Measurements from ENCODE around the gene CASR.

CASR gene

GRCh38 chr3:122312826-122313225 lies 129.4 kb downstream of the CASR start:
- Histone ChIP-seq H3K9me3 (ENCODE audit: insufficient read depth, low read depth, low read length) (no peaks in the 10 kb centered on the region), H3K9ac (ENCODE audit: low read depth, low read length) (no peak overlapping the region), H3K4me3 (ENCODE audit: low read length) (no peak overlapping the region), H3K27me3 (ENCODE audit: insufficient read depth, low read length) (no peaks in the 10 kb centered on the region), H3K4me1 (ENCODE audit: insufficient read depth, low read length) (no peaks in the 10 kb centered on the region), H3K27ac (ENCODE audit: low read depth, low read length) (no peak overlapping the region), H3K36me3 (ENCODE audit: insufficient read depth, low read length) (no peaks in the 10 kb centered on the region)

GRCh38 chr3:122313281-122313680 lies 129.8 kb downstream of the CASR start:
- Histone ChIP-seq H3K9me3 (ENCODE audit: insufficient read depth, low read depth, low read length) (no peaks in the 10 kb centered on the region), H3K36me3 (ENCODE audit: insufficient read depth, low read length) (no peaks in the 10 kb centered on the region), H3K4me1 (ENCODE audit: insufficient read depth, low read length) (no peaks in the 10 kb centered on the region), H3K4me3 (ENCODE audit: low read length) (no peak overlapping the region), H3K27ac (ENCODE audit: low read depth, low read length) (no peak overlapping the region), H3K27me3 (ENCODE audit: insufficient read depth, low read length) (no peaks in the 10 kb centered on the region), H3K9ac (ENCODE audit: low read depth, low read length) (no peak overlapping the region)
- WGBS, result 93% methylated on average over 2 of the region's 3 CpGs

- WGBS, result 84% methylated on average over 2 of the region's 2 CpGs
- Histone ChIP-seq H3K4me3 (ENCODE audit: low read length) (no peak overlapping the region), H3K27me3 (ENCODE audit: insufficient read depth, low read length) (no peaks in the 10 kb centered on the region), H3K27ac (ENCODE audit: low read depth, low read length) (no peak overlapping the region), H3K9ac (ENCODE audit: low read depth, low read length) (no peak overlapping the region), H3K9me3 (ENCODE audit: insufficient read depth, low read depth, low read length) (0 out of 2 replicates have a peak, but pooled peaks cover under 1% of the 10 kb centered on the region), H3K36me3 (ENCODE audit: insufficient read depth, low read length) (no peaks in the 10 kb centered on the region), H3K4me1 (ENCODE audit: insufficient read depth, low read length) (no peaks in the 10 kb centered on the region)
Observed at GRCh38 chr3:122314228-122314876, 130.9 kb downstream of the CASR start.

GRCh38 chr3:122315619-122316018 lies 132.2 kb downstream of the CASR start:
- peak overlapping the region; percentile 20; the same call in 1 of the 2 replicates for H3K4me3 ChIP-seq (ENCODE audit: low read length)
- 70% methylated on average over 4 of the region's 4 CpGs for WGBS

GRCh38 chr3:122316368-122316767 lies 132.9 kb downstream of the CASR start:
- H3K27me3 ChIP-seq (ENCODE audit: insufficient read depth, low read length), result no peaks in the 10 kb centered on the region
- no peak overlapping the region for H3K27ac ChIP-seq (ENCODE audit: low read depth, low read length)
- H3K9me3 ChIP-seq (ENCODE audit: insufficient read depth, low read depth, low read length), result peaks cover 11% of the 10 kb centered on the region; the same call in 1 of the 2 replicates
- 78% methylated on average over 5 of the region's 5 CpGs for WGBS
- H3K9ac ChIP-seq (ENCODE audit: low read depth, low read length), result no peak overlapping the region
- no peaks in the 10 kb centered on the region for H3K4me1 ChIP-seq (ENCODE audit: insufficient read depth, low read length)
- no peaks in the 10 kb centered on the region for H3K36me3 ChIP-seq (ENCODE audit: insufficient read depth, low read length)
- H3K4me3 ChIP-seq (ENCODE audit: low read length), result no peak overlapping the region

More at GRCh38 chr3:122315619-122316018, 132.2 kb downstream of the CASR start:
- Histone ChIP-seq H3K9ac (ENCODE audit: low read depth, low read length) (no peak overlapping the region), H3K27ac (ENCODE audit: low read depth, low read length) (no peak overlapping the region), H3K9me3 (ENCODE audit: insufficient read depth, low read depth, low read length) (peaks cover 11% of the 10 kb centered on the region; the same call in 1 of the 2 replicates), H3K4me1 (ENCODE audit: insufficient read depth, low read length) (no peaks in the 10 kb centered on the region), H3K36me3 (ENCODE audit: insufficient read depth, low read length) (no peaks in the 10 kb centered on the region), H3K27me3 (ENCODE audit: insufficient read depth, low read length) (no peaks in the 10 kb centered on the region)

GRCh38 chr3:122318620-122319019 lies 135.2 kb downstream of the CASR start:
- Histone ChIP-seq H3K27me3 (ENCODE audit: insufficient read depth, low read length) (no peaks in the 10 kb centered on the region), H3K27ac (ENCODE audit: low read depth, low read length) (no peak overlapping the region), H3K4me3 (ENCODE audit: low read length) (no peak overlapping the region), H3K9me3 (ENCODE audit: insufficient read depth, low read depth, low read length) (peaks cover 11% of the 10 kb centered on the region; the same call in 1 of the 2 replicates), H3K36me3 (ENCODE audit: insufficient read depth, low read length) (no peaks in the 10 kb centered on the region), H3K9ac (ENCODE audit: low read depth, low read length) (no peak overlapping the region), H3K4me1 (ENCODE audit: insufficient read depth, low read length) (no peaks in the 10 kb centered on the region)
- 100% methylated on average over 2 of the region's 2 CpGs for WGBS

- Histone ChIP-seq H3K36me3 (ENCODE audit: insufficient read depth, low read length) (no peaks in the 10 kb centered on the region), H3K9me3 (ENCODE audit: insufficient read depth, low read depth, low read length) (peaks cover 11% of the 10 kb centered on the region; the same call in 1 of the 2 replicates), H3K9ac (ENCODE audit: low read depth, low read length) (no peak overlapping the region), H3K4me3 (ENCODE audit: low read length) (no peak overlapping the region), H3K27ac (ENCODE audit: low read depth, low read length) (no peak overlapping the region), H3K4me1 (ENCODE audit: insufficient read depth, low read length) (no peaks in the 10 kb centered on the region), H3K27me3 (ENCODE audit: insufficient read depth, low read length) (no peaks in the 10 kb centered on the region)
- 95% methylated on average over 4 of the region's 5 CpGs for WGBS
Observed at GRCh38 chr3:122322095-122323075, 138.9 kb downstream of the CASR start.

GRCh38 chr3:122324871-122325323 lies 141.4 kb downstream of the CASR start, which contains the start of gene CSTA:
TSS of gene CSTA (plus strand) at chr3:122325248. CDS start at chr3:122325293, 45 bp downstream.
- WGBS, result 93% methylated on average over 6 of the region's 6 CpGs
- Histone ChIP-seq H3K9ac (ENCODE audit: low read depth, low read length) (no peak within 1 kb of the TSS), H3K9me3 (ENCODE audit: insufficient read depth, low read depth, low read length) (peaks cover 7% of the 10 kb centered on the region; the same call in 1 of the 2 replicates), H3K4me1 (ENCODE audit: insufficient read depth, low read length) (no peaks in the 10 kb centered on the region), H3K27me3 (ENCODE audit: insufficient read depth, low read length) (no peaks in the 10 kb centered on the region), H3K36me3 (ENCODE audit: insufficient read depth, low read length) (no peaks in the 10 kb centered on the region), H3K27ac (ENCODE audit: low read depth, low read length) (no peak within 1 kb of the TSS), H3K4me3 (ENCODE audit: low read length) (no peak within 1 kb of the TSS)

- Histone ChIP-seq H3K4me1 (ENCODE audit: insufficient read depth, low read length) (no peaks in the 10 kb centered on the region), H3K36me3 (ENCODE audit: insufficient read depth, low read length) (no peaks in the 10 kb centered on the region), H3K27ac (ENCODE audit: low read depth, low read length) (no peak overlapping the region), H3K9me3 (ENCODE audit: insufficient read depth, low read depth, low read length) (no peaks in the 10 kb centered on the region), H3K9ac (ENCODE audit: low read depth, low read length) (no peak overlapping the region), H3K27me3 (ENCODE audit: insufficient read depth, low read length) (no peaks in the 10 kb centered on the region), H3K4me3 (ENCODE audit: low read length) (no peak overlapping the region)
- WGBS, result 94% methylated on average over 3 of the region's 3 CpGs
Observed at GRCh38 chr3:122325769-122326168, 142.3 kb downstream of the CASR start.

- no peaks in the 10 kb centered on the region for H3K36me3 ChIP-seq (ENCODE audit: insufficient read depth, low read length)
- H3K27ac ChIP-seq (ENCODE audit: low read depth, low read length), result no peak overlapping the region
- H3K4me1 ChIP-seq (ENCODE audit: insufficient read depth, low read length), result no peaks in the 10 kb centered on the region
- no peak overlapping the region for H3K9ac ChIP-seq (ENCODE audit: low read depth, low read length)
- H3K4me3 ChIP-seq (ENCODE audit: low read length), result no peak overlapping the region
- no peaks in the 10 kb centered on the region for H3K9me3 ChIP-seq (ENCODE audit: insufficient read depth, low read depth, low read length)
- no peaks in the 10 kb centered on the region for H3K27me3 ChIP-seq (ENCODE audit: insufficient read depth, low read length)
- 68% methylated on average over 4 of the region's 4 CpGs for WGBS
Observed at GRCh38 chr3:122331886-122332285, 148.4 kb downstream of the CASR start.

GRCh38 chr3:122332551-122332950 lies 149.1 kb downstream of the CASR start:
- WGBS, result 94% methylated on average over 8 of the region's 8 CpGs
- H3K9me3 ChIP-seq (ENCODE audit: insufficient read depth, low read depth, low read length), result no peaks in the 10 kb centered on the region
- H3K9ac ChIP-seq (ENCODE audit: low read depth, low read length), result no peak overlapping the region
- H3K27ac ChIP-seq (ENCODE audit: low read depth, low read length), result no peak overlapping the region
- no peak overlapping the region for H3K4me3 ChIP-seq (ENCODE audit: low read length)
- no peaks in the 10 kb centered on the region for H3K27me3 ChIP-seq (ENCODE audit: insufficient read depth, low read length)
- no peaks in the 10 kb centered on the region for H3K4me1 ChIP-seq (ENCODE audit: insufficient read depth, low read length)
- H3K36me3 ChIP-seq (ENCODE audit: insufficient read depth, low read length), result no peaks in the 10 kb centered on the region
